Neural progenitor cell (in vitro differentiated cells): ENCODE results near the gene S100B. TPM values are rescaled to one million over a fixed set of nuclear protein-coding genes. Genes with fewer than 3 reads are reported as not detected.

ENCODE experiments used
- DNase-seq: peaks from one replicate; pipeline ENCODE4 v3.0.0-alpha.2; 2016; ENCODE audit warnings: low spot score
- H2AFZ ChIP-seq: fragments of 200-600 bp; sonication (generic); replicated peaks from 2 replicates; pipeline ENCODE4 v1.6.1; 2016; ENCODE audit warnings: antibody characterized with exemption
- H3F3A ChIP-seq: fragments of 200-600 bp; sonication (generic); 2 replicates; pipeline ENCODE4 v1.6.1; 2016; ENCODE audit warnings: antibody characterized with exemption, low read depth
- H3K27ac ChIP-seq: fragments of 200-600 bp; sonication (generic); 2 replicates; pipeline ENCODE4 v1.5.1; 2016; ENCODE audit warnings: mild to moderate bottlenecking
- H3K27me3 ChIP-seq: fragments of 200-600 bp; sonication (generic); 2 replicates; pipeline ENCODE4 v1.6.1; 2016; ENCODE audit warnings: mild to moderate bottlenecking, moderate library complexity
- H3K36me3 ChIP-seq: fragments of 200-600 bp; sonication (generic); 2 replicates; pipeline ENCODE4 v1.5.1; 2016
- H3K4me1 ChIP-seq: fragments of 200-600 bp; sonication (generic); 2 replicates; pipeline ENCODE4 v1.6.1; 2016; ENCODE audit warnings: mixed run types
- H3K4me2 ChIP-seq: fragments of 200-600 bp; sonication (generic); 2 replicates; pipeline ENCODE4 v1.6.1; 2016
- H3K4me3 ChIP-seq: fragments of 200-600 bp; sonication (generic); 2 replicates; pipeline ENCODE4 v1.5.1; 2016
- H3K79me2 ChIP-seq: fragments of 200-600 bp; sonication (generic); 2 replicates; pipeline ENCODE4 v1.6.1; 2016; ENCODE audit warnings: low read depth
- H3K9ac ChIP-seq: fragments of 200-600 bp; sonication (generic); 2 replicates; pipeline ENCODE4 v1.6.1; 2016
- H3K9me3 ChIP-seq: fragments of 200-600 bp; sonication (generic); 2 replicates; pipeline ENCODE4 v1.5.1; 2016; ENCODE audit warnings: low read depth
- H4K20me1 ChIP-seq: fragments of 200-600 bp; sonication (generic); 2 replicates; pipeline ENCODE4 v1.6.1; 2016; ENCODE audit warnings: low read depth
- H3K27ac Mint-ChIP-seq: 3 replicates; pipeline ENCODE4 v1.8.0; 2021; ENCODE audit warnings: mixed read lengths
- H3K27me3 Mint-ChIP-seq: 2 replicates; pipeline ENCODE4 v1.8.0; 2022; ENCODE audit warnings: low read depth, mild to moderate bottlenecking, inconsistent platforms, moderate library complexity, mixed read lengths; ENCODE audit not compliant: insufficient read depth
- H3K36me3 Mint-ChIP-seq: 3 replicates; pipeline ENCODE4 v1.8.0; 2021; ENCODE audit warnings: mixed read lengths
- H3K4me1 Mint-ChIP-seq: 3 replicates; pipeline ENCODE4 v1.8.0; 2021; ENCODE audit warnings: mixed read lengths
- H3K4me3 Mint-ChIP-seq: 3 replicates; pipeline ENCODE4 v1.8.0; 2021; ENCODE audit warnings: mild to moderate bottlenecking, moderate library complexity, mixed read lengths
- H3K9me3 Mint-ChIP-seq: 3 replicates; pipeline ENCODE4 v1.8.0; 2020; ENCODE audit warnings: mixed read lengths
- CTCF ChIP-seq: fragments of 200-600 bp; sonication (generic); IDR thresholded peaks from 2 replicates; pipeline ENCODE4 v1.5.1; 2017; ENCODE audit warnings: antibody characterized with exemption, mild to moderate bottlenecking
- EZH2 ChIP-seq: fragments of 200-600 bp; sonication (generic); IDR thresholded peaks from 2 replicates; pipeline ENCODE4 v1.6.1; 2017; ENCODE audit warnings: antibody characterized with exemption, mild to moderate bottlenecking, moderate library complexity
- EZH2phosphoT487 ChIP-seq: fragments of 200-600 bp; sonication (generic); IDR thresholded peaks from 2 replicates; pipeline ENCODE4 v1.6.1; 2017; ENCODE audit warnings: antibody characterized with exemption
- total RNA-seq: library from RNA; depleted of rRNA; stranded (reverse); fragments of >200 nt; gene quantifications from 2 replicates; pipeline ENCODE4 v1.2.3, GENCODE V29; 2015; ENCODE audit warnings: low replicate concordance

Gene S100B
- total RNA-seq, 1 donor from 2014 or later, result 0.60 TPM

- Histone ChIP-seq H3K9me3 (peaks cover 3% of the 10 kb centered on the region), H3K9ac (no peak overlapping the region), H3K27me3 (no peaks in the 10 kb centered on the region), H3K4me2 (no peak overlapping the region), H3K4me1 (peaks cover 7% of the 10 kb centered on the region), H3K36me3 (no peaks in the 10 kb centered on the region), H3K4me3 (no peak overlapping the region), H3F3A (peaks cover 8% of the 10 kb centered on the region), H4K20me1 (no peaks in the 10 kb centered on the region), H3K79me2 (no peaks in the 10 kb centered on the region), H3K27ac (no peak overlapping the region), H2AFZ (no peak overlapping the region)
- H3K4me3 Mint-ChIP-seq, result no peak overlapping the region
- peaks cover 21% of the 10 kb centered on the region for H3K27me3 Mint-ChIP-seq
- peaks cover 14% of the 10 kb centered on the region for H3K4me1 Mint-ChIP-seq
- TF ChIP-seq EZH2phosphoT487, result no peak
- no peak for TF ChIP-seq CTCF
- TF ChIP-seq EZH2, result no peak
- no peak overlapping the region for H3K27ac Mint-ChIP-seq
- no peak for DNase-seq
- H3K36me3 Mint-ChIP-seq, result no peaks in the 10 kb centered on the region
- peaks cover 35% of the 10 kb centered on the region for H3K9me3 Mint-ChIP-seq
These were observed 22.8 kb upstream of the S100B start for GRCh38 chr21:46627726-46628125.

DNA sequence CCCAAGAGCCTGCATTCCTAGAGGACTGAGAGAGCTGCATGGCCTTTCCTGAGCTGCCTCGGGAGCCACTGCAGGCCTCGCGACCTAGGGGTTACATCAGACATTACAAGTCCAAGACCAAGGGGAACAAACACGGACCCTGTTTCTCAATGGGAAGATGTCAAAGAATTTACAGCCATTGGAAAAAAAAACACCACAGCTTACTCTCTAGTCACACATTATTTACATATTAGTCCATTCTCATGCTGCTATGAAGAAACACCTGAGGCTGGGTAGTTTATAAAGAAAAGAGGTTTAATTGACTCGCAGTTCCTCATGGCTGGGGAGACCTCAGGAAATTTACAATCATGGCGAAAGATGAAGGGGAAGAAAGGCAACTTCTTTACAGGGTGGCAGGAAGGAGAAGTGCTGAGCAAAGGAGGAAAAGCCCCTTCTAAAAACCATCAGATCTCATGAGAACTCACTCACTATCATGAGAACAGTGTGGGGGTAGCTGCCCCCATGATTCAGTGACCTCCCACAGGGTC lies 22.2 kb upstream of the S100B start:
- no peak for TF ChIP-seq EZH2
- no peak for TF ChIP-seq EZH2phosphoT487
- TF ChIP-seq CTCF, result no peak
- Histone ChIP-seq H3K4me2 (no peak overlapping the region), H3K79me2 (no peaks in the 10 kb centered on the region), H4K20me1 (no peaks in the 10 kb centered on the region), H3K27me3 (no peaks in the 10 kb centered on the region), H3K27ac (no peak overlapping the region), H3K4me1 (peaks cover 14% of the 10 kb centered on the region), H3F3A (peaks cover 15% of the 10 kb centered on the region), H2AFZ (no peak overlapping the region), H3K36me3 (no peaks in the 10 kb centered on the region), H3K4me3 (no peak overlapping the region), H3K9me3 (peaks cover 3% of the 10 kb centered on the region), H3K9ac (no peak overlapping the region)
- Mint-ChIP-seq H3K4me3 (no peak overlapping the region), H3K27me3 (peaks cover 21% of the 10 kb centered on the region), H3K27ac (peak overlapping the region; percentile 88), H3K4me1 (peaks cover 21% of the 10 kb centered on the region), H3K36me3 (no peaks in the 10 kb centered on the region), H3K9me3 (peaks cover 35% of the 10 kb centered on the region)
- DNase-seq, result no peak

DNA sequence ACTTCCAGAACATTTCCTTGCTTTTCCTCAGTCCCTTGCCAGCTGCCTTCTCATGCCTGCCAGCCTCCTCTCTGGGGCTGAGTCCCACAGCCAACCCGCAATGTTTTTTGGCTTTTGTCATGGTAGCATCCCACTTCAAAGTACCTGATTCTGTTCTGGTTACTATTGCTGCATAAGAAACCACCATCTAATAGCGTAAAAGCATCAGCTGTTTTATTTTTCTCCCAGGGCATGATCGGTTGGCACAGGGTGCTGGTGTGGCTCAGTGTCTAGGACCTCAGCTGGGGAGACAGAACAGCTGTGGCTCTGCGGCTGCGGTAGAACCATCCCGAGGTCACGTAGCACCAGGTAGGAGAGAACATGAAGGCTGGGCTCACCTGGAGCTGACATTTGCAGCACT lies 21.7 kb upstream of the S100B start:
- H4K20me1 ChIP-seq, result no peaks in the 10 kb centered on the region
- no peak overlapping the region for H3K4me2 ChIP-seq
- no peak overlapping the region for H3K4me3 ChIP-seq
- H3K4me3 Mint-ChIP-seq, result no peak overlapping the region
- peaks cover 3% of the 10 kb centered on the region for H3K9me3 ChIP-seq
- H3K4me1 ChIP-seq, result peaks cover 19% of the 10 kb centered on the region
- H2AFZ ChIP-seq, result no peak overlapping the region
- peaks cover 26% of the 10 kb centered on the region for H3K4me1 Mint-ChIP-seq
- H3K27me3 ChIP-seq, result no peaks in the 10 kb centered on the region
- no peak overlapping the region for H3K9ac ChIP-seq
- H3F3A ChIP-seq, result peaks cover 20% of the 10 kb centered on the region
- no peak for DNase-seq
- H3K27me3 Mint-ChIP-seq, result peaks cover 21% of the 10 kb centered on the region
- H3K36me3 ChIP-seq, result no peaks in the 10 kb centered on the region
- peaks cover 35% of the 10 kb centered on the region for H3K9me3 Mint-ChIP-seq
- no peaks in the 10 kb centered on the region for H3K36me3 Mint-ChIP-seq
- no peak for TF ChIP-seq CTCF
- TF ChIP-seq EZH2phosphoT487, result no peak
- no peaks in the 10 kb centered on the region for H3K79me2 ChIP-seq
- H3K27ac Mint-ChIP-seq, result no peak overlapping the region
- no peak overlapping the region for H3K27ac ChIP-seq
